Activated CD4-positive, alpha-beta T cell treated with anti-CD3 and anti-CD28 coated beads for 24 hours (primary cell): ENCODE results near the gene SHISA2.

ENCODE experiments used
- DNase-seq, 2 donors: peaks; one replicate each; pipeline ENCODE4 v3.0.0-alpha.2; 2020; ENCODE audit warnings: low read depth in 2 of 2

The SHISA2 gene

GRCh38 chr13:26017932-26018665 lies 33.7 kb downstream of the SHISA2 start:
- no peak for DNase-seq

GRCh38 chr13:26017196-26017921 lies 34.5 kb downstream of the SHISA2 start:
- no peak for DNase-seq

- DNase-seq = no peak
These were observed 35.6 kb downstream of the SHISA2 start for GRCh38 chr13:26016189-26016588.

GRCh38 chr13:26015271-26016125 lies 36.3 kb downstream of the SHISA2 start:
- no peak for DNase-seq

GRCh38 chr13:26012995-26013394 lies 38.8 kb downstream of the SHISA2 start:
- DNase-seq = no peak

GRCh38 chr13:26011996-26012821 lies 39.6 kb downstream of the SHISA2 start:
- DNase-seq = peak; percentile 17 to 21

GRCh38 chr13:26011208-26011573 lies 40.6 kb downstream of the SHISA2 start:
- DNase-seq = no peak

- no peak for DNase-seq
These were observed 41.2 kb downstream of the SHISA2 start for GRCh38 chr13:26010487-26011207.

- DNase-seq = no peak
These were observed 44.3 kb downstream of the SHISA2 start for GRCh38 chr13:26007261-26008125.
